Lung (tissue), 12 donors: ENCODE data around the gene TEAD1. TPM values are rescaled to one million over a fixed set of nuclear protein-coding genes. Genes with fewer than 3 reads are reported as not detected.

Source experiments
- ATAC-seq: fragments of 200-7000 bp; cut with Tn5 transposase; one replicate; pipeline ENCODE4 v1.9.1; 2020; ENCODE audit warnings: moderate number of reproducible peaks; ENCODE audit not compliant: insufficient read depth, low FRiP score
- DNase-seq, 3 donors: peaks; one replicate each; pipeline ENCODE4 v3.0.0-alpha.2; 2013 to 2017
- H3K27ac ChIP-seq, 2 donors: one replicate each; pipeline ENCODE4 v1.5.1; 2013; ENCODE audit warnings: mild to moderate bottlenecking in 2 of 2, moderate library complexity in 2 of 2, control low read depth in 1 of 2, inconsistent platforms in 1 of 2, low read depth in 1 of 2, low read length in 1 of 2
- H3K27me3 ChIP-seq, 3 donors: one replicate each; pipeline ENCODE4 v1.5.1; 2013; ENCODE audit warnings: low read length in 2 of 3; ENCODE audit not compliant: control insufficient read depth in 3 of 3, insufficient read depth in 3 of 3
- H3K36me3 ChIP-seq, 4 donors: one replicate each; pipeline ENCODE4 v1.5.1; 2013; ENCODE audit warnings: low read length in 4 of 4, mild to moderate bottlenecking in 1 of 4, moderate library complexity in 1 of 4; ENCODE audit not compliant: control insufficient read depth in 4 of 4, insufficient read depth in 4 of 4
- H3K4me1 ChIP-seq, 5 donors: one replicate each; pipeline ENCODE4 v1.5.1; 2013; ENCODE audit warnings: low read length in 5 of 5, mild to moderate bottlenecking in 2 of 5, moderate library complexity in 1 of 5; ENCODE audit not compliant: control insufficient read depth in 5 of 5, insufficient read depth in 5 of 5
- H3K4me3 ChIP-seq: one replicate; pipeline ENCODE4 v1.5.1; 2013; ENCODE audit warnings: mild to moderate bottlenecking, control low read depth, moderate library complexity
- H3K9ac ChIP-seq, 2 donors: one replicate each; pipeline ENCODE4 v1.5.1; 2013; ENCODE audit warnings: low read length in 2 of 2, control low read depth in 1 of 2; ENCODE audit not compliant: insufficient read depth in 1 of 2
- H3K9me3 ChIP-seq, 4 donors: one replicate each; pipeline ENCODE4 v1.5.1; 2013; ENCODE audit warnings: low read length in 3 of 4, mild to moderate bottlenecking in 1 of 4, moderate library complexity in 1 of 4; ENCODE audit not compliant: control insufficient read depth in 4 of 4, insufficient read depth in 3 of 4
- WGBS, 2 donors: extraction: QIAGEN DNeasy Blood & Tissue Kit; methylation state at CpG; one replicate each; pipeline ENCODE4 v1.1.7; 2013; 5-methylcytosine and 5-hydroxymethylcytosine counted together
- polyA plus RNA-seq, 2 donors: library from polyadenylated mRNA; stranded (reverse); fragments of 200-250 nt; gene quantifications; one replicate each; pipeline ENCODE4 v1.2.1, GENCODE V29; 2013
- total RNA-seq, 2 donors: library from RNA; depleted of rRNA in 1 of 2; stranded (reverse); fragments of >200 nt in 1 of 2; gene quantifications; one replicate each; pipeline ENCODE4 v1.2.1, GENCODE V29; 2014 to 2021
- TF ChIP-seq, protein P1 (sequence below): IDR thresholded peaks from 2 replicates; pipeline ENCODE4 v1.5.1; 2012; ENCODE audit warnings: mild to moderate bottlenecking; ENCODE audit errors: control extremely low read depth, extremely low read depth
- donor health status: control.
- donor health status: control.
- donor health status: Bipolar disorder and iron deficiency.
- donor health status: healthy.
- donor health status: DM: yes; HTN: yes; CAD: no.

TEAD1 gene
- total and polyA plus RNA-seq, 4 donors = 7.7 to 141 (median 38.8) TPM

DNA sequence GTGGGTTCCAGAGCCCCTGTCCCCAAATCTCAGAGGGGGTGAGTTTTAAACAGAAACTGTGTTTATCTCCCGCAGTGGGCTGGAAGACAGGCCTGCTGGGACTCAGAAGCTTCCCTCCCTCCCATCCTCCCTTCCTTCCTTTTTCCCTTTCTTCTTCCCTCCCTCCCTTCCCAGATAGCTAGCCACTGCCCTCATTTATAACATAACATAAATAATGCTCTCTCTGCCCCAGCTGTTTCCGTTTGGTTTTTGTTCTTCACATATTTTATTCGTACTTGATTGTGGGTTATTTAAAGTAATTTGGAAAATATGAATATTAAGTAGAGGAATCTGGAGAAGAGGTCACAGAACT lies 140.9 kb downstream of the TEAD1 start:
- DNase-seq = no peak
- peaks cover 30 to 66% (median 35%) of the 10 kb centered on the region in 5 donors for H3K4me1 ChIP-seq
- no peaks in the 10 kb centered on the region for H3K36me3 ChIP-seq
- peak overlapping the region in 1 of 2 donors; percentile 73 for H3K9ac ChIP-seq
- peak overlapping the region; percentile 28 to 87 for H3K27ac ChIP-seq
- TF ChIP-seq, protein P1, sequence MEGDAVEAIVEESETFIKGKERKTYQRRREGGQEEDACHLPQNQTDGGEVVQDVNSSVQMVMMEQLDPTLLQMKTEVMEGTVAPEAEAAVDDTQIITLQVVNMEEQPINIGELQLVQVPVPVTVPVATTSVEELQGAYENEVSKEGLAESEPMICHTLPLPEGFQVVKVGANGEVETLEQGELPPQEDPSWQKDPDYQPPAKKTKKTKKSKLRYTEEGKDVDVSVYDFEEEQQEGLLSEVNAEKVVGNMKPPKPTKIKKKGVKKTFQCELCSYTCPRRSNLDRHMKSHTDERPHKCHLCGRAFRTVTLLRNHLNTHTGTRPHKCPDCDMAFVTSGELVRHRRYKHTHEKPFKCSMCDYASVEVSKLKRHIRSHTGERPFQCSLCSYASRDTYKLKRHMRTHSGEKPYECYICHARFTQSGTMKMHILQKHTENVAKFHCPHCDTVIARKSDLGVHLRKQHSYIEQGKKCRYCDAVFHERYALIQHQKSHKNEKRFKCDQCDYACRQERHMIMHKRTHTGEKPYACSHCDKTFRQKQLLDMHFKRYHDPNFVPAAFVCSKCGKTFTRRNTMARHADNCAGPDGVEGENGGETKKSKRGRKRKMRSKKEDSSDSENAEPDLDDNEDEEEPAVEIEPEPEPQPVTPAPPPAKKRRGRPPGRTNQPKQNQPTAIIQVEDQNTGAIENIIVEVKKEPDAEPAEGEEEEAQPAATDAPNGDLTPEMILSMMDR = no peak
- H3K9me3 ChIP-seq = no peaks in the 10 kb centered on the region
- no peaks in the 10 kb centered on the region for H3K27me3 ChIP-seq
- WGBS, 2 donors = 8 to 12% methylated on average over 3 of the region's 3 CpGs
- ATAC-seq = no peak
- H3K4me3 ChIP-seq = no peak overlapping the region

DNA sequence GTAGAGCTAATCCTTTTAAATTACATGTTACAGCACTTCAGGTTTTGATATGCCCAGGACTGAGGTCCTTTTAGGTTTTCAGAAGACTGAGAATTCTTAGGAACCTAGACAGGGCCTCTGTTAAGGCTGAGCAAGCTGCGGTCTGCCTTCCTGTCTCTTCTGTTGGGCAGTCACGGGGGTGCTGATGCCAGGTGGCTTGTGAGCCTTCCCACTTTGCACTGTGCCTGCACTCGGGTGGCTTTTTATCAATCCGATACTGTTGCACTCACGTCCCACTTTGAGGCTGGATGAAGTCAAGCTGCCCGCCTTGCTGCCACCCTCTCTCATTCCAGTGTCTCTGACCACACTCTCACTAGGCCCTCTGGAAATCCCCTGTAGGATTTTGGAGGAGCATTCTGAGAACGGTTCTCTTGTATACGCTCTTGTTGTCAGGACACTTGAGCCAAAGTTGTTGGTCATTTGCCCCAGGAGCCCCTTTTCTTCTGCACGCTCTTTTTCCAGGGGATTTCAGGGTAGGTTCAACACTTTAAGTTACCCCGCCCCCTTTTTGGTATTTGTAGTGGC lies 141.8 kb downstream of the TEAD1 start:
- H3K36me3 ChIP-seq = no peaks in the 10 kb centered on the region
- ATAC-seq = no peak
- WGBS, 2 donors = 60 to 68% methylated on average over 10 of the region's 10 CpGs
- peaks cover 26 to 61% (median 35%) of the 10 kb centered on the region in 5 donors for H3K4me1 ChIP-seq
- H3K27me3 ChIP-seq = no peaks in the 10 kb centered on the region
- H3K9ac ChIP-seq = peak overlapping the region in 1 of 2 donors; percentile 73
- H3K27ac ChIP-seq = peak overlapping the region; percentile 11 to 89
- no peak overlapping the region for H3K4me3 ChIP-seq
- TF ChIP-seq, protein P1 = no peak
- DNase-seq = no peak
- no peaks in the 10 kb centered on the region for H3K9me3 ChIP-seq

DNA sequence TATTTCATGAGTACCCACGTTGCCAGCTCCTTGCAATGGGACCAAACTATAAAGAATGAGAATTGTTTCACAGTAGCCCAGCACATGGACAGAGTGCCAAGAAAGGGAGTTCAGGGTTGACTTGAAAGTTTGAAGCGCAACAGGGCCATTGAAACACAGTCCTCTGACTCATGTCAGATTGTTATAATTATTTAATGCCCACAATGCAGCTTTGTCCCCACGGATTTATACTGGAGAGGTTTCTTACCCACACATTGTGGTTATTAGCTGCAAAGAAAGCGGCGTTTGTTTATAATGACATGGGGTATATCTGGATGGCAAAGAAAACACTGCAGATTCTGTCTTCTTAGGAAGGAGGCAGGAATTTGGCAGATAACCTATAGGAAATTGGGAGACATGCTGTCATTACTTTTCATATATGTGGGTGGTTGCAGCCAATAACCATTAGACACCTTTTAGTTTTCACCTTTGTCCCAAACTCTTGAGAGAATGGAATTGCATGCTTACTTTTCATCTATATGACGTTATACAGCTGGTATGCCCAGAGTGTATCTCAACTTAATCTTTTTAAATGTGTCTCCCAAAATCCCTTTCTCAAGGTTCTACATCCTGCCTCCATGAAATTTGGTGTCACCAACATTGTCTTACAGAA lies 143.6 kb downstream of the TEAD1 start:
- no peaks in the 10 kb centered on the region for H3K27me3 ChIP-seq
- no peak overlapping the region for H3K4me3 ChIP-seq
- no peak overlapping the region for H3K27ac ChIP-seq
- DNase-seq (no peak), ATAC-seq (no peak)
- H3K9me3 ChIP-seq = no peaks in the 10 kb centered on the region
- peaks cover 25 to 58% (median 34%) of the 10 kb centered on the region in 5 donors for H3K4me1 ChIP-seq
- TF ChIP-seq, protein P1 = no peak
- H3K9ac ChIP-seq = no peak overlapping the region
- no peaks in the 10 kb centered on the region for H3K36me3 ChIP-seq
- WGBS, 2 donors = 85 to 89% methylated on average over 6 of the region's 6 CpGs
